GM18861 (cell line): ENCODE data around the gene SCG2.

Experiments used
- ATAC-seq: cut with Tn5 transposase; IDR thresholded peaks from one replicate; pipeline ENCODE4 v1.9.1; 2021; ENCODE audit not compliant: unreplicated experiment

SCG2 gene

DNA sequence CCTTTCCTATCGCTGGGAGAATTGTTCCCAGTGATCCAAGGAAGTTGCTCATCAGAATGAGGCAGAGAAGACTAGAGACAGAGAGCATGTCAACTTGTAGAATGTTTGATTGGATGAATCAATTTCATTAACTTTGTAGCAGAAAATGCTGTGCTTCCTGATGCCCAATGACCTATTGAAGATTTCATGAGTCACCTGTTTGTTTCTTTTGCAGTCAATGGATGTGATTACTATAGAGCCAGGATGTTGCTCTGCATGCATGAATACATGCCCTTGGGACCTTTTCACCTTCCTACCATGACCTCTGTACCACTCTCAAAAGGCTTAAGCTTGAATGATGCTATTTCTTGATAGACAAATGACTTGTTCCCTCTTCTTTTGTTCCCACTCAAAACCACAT, 23.3 kb downstream of the SCG2 start:
- no peak for ATAC-seq

DNA sequence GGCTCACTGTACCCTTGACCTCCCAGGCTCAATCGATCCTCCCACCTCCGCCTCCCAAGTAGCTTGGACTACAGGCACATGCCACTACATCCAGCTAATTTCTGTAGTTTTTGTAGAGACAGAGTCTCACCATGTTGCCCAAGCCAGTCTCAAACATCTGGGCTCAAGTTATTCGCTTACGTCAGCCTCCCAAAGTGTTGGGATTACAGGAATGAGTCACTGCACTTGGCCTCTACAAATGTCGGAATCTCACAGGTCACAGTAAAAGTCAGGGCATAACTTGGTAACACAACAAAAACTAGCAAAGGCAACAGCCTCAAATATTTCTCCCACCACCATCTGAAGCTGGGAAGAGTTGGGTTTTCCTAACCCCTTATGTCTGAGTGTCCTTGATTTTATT, 25.3 kb downstream of the SCG2 start:
- no peak for ATAC-seq

DNA sequence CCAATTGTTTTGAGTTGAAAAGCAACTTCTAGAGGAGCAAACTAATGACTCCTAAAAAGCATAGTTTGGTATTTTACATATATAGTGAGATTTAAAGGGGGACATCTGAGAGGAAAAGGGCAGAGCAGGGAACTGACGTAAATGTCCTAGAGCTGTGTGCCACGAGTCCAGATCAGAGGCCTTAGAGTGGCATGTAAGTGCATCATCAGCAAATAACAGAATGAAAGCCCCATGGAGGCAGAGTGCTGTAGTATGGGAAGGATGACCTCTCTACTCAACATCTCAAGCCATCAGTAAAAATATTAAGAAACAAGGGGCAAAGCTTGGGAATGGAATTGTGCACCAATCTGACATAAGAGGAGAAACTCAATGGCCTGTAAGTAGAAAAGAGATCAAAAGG, 31.4 kb downstream of the SCG2 start:
- no peak for ATAC-seq

DNA sequence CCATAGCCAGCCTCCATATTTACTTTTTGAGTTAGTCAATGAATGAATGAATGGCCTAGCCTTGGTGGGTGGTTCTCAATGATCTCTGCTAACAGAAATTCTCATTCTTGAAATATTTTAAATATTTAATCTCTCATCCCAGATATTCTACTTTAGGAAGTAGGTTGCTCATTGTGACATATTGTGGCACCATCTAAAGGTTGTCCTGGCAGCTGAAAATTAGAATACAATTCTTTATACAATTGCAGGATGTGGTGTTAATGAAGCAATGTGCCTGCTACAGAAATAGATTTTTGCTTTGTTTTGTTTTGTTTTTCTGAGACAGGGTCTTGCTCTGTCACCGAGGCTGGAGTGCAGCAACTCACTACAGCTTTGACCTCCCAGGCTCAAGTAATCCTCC, 35.8 kb downstream of the SCG2 start:
- ATAC-seq = no peak

DNA sequence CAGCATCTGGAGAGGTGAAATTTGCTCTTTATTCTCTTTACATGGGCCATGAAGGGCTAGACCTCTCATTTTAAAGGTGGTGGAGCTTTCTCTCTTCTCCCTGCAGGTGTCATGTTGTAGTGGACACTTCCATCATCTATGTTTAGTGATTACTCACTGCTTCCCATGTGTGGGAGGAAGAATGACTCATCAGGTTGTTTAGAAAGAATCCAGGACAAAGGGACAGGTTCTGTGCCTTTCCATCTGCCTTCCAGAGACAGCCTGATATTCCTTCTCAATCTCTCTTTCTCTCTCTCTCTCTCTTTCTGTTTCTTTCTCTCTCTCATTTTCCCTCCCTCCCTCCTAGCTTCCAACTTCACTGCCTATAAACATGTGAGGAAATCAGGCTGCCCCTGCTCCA, 38.7 kb downstream of the SCG2 start:
- no peak for ATAC-seq

DNA sequence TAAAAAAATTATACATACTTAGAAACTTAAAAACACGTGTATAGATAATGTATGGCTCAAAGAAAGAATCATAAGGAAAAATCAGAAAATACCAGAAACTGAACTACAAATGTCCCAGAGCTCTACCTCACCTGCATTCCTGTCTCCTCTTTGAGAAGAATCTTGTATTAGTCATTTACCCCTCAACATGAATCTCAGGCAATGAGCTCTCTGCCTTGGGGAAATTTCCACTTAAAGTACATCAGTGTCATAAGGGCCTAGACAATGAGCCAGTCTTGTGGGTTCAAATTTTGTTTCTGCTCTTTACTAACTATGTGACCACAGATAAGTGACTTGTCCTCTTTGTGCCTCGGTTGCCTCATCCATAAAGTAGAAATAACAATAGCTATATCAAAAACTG, 40.1 kb downstream of the SCG2 start:
- no peak for ATAC-seq

DNA sequence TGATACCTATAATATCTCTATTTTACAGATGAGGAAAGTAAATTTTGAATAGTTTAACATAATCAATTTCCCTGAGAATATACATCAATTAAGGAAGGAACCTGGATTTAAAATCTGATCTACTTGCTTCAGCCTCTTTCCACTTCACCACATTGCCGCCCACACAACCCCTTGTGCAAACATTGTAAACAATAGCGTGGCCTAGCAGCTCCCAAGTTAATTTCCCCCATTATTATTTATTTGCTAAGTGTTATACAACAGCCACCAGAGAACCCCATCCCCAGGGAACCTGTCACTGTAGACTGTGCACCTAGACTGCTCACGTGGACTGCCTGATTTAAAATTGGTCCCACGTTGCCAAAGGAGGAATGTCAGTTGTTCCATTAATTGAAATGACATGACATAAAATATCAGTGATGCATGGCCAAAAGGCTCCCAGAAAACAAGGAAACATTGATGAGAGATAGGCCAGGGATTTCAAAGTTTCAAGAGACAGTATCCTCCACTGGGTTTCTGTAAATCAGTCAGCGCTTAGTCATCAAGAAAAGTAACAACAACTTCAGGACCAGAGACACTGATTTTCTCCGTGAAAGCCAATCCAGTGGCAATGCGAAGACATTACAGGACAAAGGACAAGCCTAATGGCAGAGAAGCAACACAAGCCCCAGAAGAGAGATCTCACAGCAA, 41.3 kb downstream of the SCG2 start:
- no peak for ATAC-seq

DNA sequence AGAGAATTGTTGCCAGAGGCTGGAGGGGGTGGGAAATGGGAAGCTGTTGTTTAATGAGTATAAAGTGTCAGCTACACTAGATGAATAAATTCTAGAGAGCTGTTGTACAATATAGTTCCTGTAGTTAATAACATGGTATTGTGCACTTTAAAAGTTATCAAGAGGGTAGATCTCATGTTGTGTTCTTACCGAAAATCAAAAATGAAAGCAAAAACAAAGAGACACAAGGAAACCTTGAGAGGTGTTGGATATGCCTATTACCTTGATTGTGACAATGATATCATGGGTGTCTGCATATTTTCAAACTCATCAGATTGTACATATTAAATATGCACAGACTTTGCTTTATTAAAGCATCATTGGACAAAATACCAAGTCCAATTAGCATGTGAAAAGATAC, 43.2 kb downstream of the SCG2 start:
- ATAC-seq = no peak

DNA sequence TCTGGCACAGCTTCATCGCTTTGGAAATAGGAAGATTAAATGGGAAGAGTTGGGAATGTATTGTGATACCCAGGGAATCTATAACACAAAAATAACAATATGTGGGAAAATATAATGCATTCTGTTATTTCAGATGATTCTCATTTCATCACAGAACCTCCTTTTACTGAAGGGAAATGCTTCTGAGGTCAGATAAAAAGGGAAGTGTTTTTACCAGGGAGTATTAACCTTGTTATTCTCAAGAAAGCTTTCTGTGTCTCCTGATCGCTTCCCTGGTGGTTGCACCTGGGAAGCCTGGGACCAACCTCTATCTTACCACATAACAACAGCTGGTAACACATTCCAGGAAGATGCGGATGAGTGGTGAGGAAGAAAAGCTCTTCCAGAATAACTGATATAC, 47.2 kb downstream of the SCG2 start:
- no peak for ATAC-seq

DNA sequence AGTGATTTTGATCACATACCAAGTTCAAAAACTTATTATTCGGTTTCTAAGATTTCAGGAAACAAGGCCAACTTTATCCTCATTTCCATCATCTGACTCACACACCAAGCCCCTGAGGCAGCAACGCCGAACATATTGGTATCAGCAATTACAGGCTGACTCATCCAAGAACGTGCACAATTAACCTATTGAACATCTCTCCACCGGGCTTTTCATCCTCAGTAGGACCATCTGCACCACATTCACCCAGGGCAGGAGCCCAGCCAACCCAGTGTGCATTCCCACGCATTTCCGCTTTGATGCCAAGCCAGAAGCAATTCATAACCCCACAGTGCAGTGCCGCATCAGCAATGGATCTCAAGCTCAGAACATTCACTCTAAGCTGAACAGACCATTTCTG, 52.9 kb downstream of the SCG2 start:
- no peak for ATAC-seq

DNA sequence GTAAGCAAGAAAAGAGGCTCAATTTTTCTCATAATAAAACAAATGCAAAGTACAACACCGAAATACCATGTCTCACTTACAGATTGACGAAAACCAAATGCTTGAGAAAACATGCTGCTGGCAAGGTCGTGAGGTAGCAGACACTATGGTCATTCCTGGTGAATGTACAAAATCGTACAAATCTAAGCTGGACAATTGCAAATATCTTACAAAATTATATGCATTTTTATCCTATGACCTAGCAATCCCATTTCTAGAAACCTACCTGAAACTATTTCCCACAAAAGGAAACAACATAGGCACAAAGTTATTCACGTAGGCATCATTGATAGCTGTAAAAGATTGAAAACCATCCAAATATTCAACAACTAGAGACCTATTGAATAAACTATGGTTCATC, 54.0 kb downstream of the SCG2 start:
- ATAC-seq = no peak
